Stimulated activated CD4-positive, alpha-beta T cell treated with anti-CD3 and anti-CD28 coated beads, Interleukin-15, amount 100 ng/mL, for 24 hours (primary cell): ENCODE measurements around the gene AGPS.

ENCODE experiments used
- DNase-seq: peaks from one replicate; pipeline ENCODE4 v3.0.0-alpha.2; 2020

AGPS gene

GRCh38 chr2:177556153-177556552 is 163.6 kb downstream of the AGPS start:
- DNase-seq = no peak

GRCh38 chr2:177557794-177558193 is 165.2 kb downstream of the AGPS start:
- no peak for DNase-seq

- DNase-seq = no peak
These were observed 167.1 kb downstream of the AGPS start for GRCh38 chr2:177559638-177560037.

GRCh38 chr2:177568390-177568789 is 175.8 kb downstream of the AGPS start:
- no peak for DNase-seq

- no peak for DNase-seq
These were observed 176.3 kb downstream of the AGPS start for GRCh38 chr2:177568893-177569292.

- no peak for DNase-seq
These were observed 179.7 kb downstream of the AGPS start for GRCh38 chr2:177572236-177572671.

GRCh38 chr2:177573120-177573519 is 180.5 kb downstream of the AGPS start:
- no peak for DNase-seq

- no peak for DNase-seq
These were observed 181.8 kb downstream of the AGPS start for GRCh38 chr2:177574356-177574755.

- DNase-seq = no peak
These were observed 182.8 kb downstream of the AGPS start for GRCh38 chr2:177575358-177575757.

GRCh38 chr2:177577075-177577474 is 184.5 kb downstream of the AGPS start:
- no peak for DNase-seq

- DNase-seq = no peak
These were observed 185.9 kb downstream of the AGPS start for GRCh38 chr2:177578454-177578853.

GRCh38 chr2:177579486-177580036 is 187.0 kb downstream of the AGPS start:
- no peak for DNase-seq

- no peak for DNase-seq
These were observed 189.4 kb downstream of the AGPS start for GRCh38 chr2:177582000-177582399.

- DNase-seq = no peak
These were observed 191.6 kb downstream of the AGPS start for GRCh38 chr2:177584030-177584692.

- no peak for DNase-seq
These were observed 192.8 kb downstream of the AGPS start for GRCh38 chr2:177585234-177585863.

GRCh38 chr2:177586154-177586553 is 193.6 kb downstream of the AGPS start:
- DNase-seq = no peak

GRCh38 chr2:177587371-177587770 is 194.8 kb downstream of the AGPS start:
- no peak for DNase-seq

GRCh38 chr2:177588671-177589070 is 196.1 kb downstream of the AGPS start:
- no peak for DNase-seq

- DNase-seq = no peak
These were observed 196.6 kb downstream of the AGPS start for GRCh38 chr2:177589186-177589585.

- no peak for DNase-seq
These were observed 199.8 kb downstream of the AGPS start for GRCh38 chr2:177592397-177592796.

GRCh38 chr2:177592945-177593344 is 200.4 kb downstream of the AGPS start:
- DNase-seq = no peak

- no peak for DNase-seq
These were observed 200.8 kb downstream of the AGPS start for GRCh38 chr2:177593402-177593801.
